Fibroblast of mammary gland (primary cell): ENCODE results near the gene OBSCN.

Experiments used
- DNase-seq: peaks from one replicate; pipeline ENCODE4 v3.0.0-alpha.2; 2010; ENCODE audit warnings: low read depth
- H3K4me3 ChIP-seq: 2 replicates; pipeline ENCODE4 v1.5.1; 2011; ENCODE audit warnings: low read depth, mild to moderate bottlenecking, low read length, moderate library complexity; ENCODE audit not compliant: control insufficient read depth
- CTCF ChIP-seq: conservative IDR thresholded peaks from 2 replicates; pipeline ENCODE4 v1.5.1; 2011; ENCODE audit warnings: low read depth, low read length, inconsistent platforms; ENCODE audit not compliant: control insufficient read depth, insufficient read depth

Gene OBSCN

GRCh38 chr1:228304766-228305395 lies 97.0 kb downstream of the OBSCN start:
- H3K4me3 ChIP-seq, result no peak overlapping the region
- TF ChIP-seq CTCF, result no peak
- DNase-seq, result no peak

DNA sequence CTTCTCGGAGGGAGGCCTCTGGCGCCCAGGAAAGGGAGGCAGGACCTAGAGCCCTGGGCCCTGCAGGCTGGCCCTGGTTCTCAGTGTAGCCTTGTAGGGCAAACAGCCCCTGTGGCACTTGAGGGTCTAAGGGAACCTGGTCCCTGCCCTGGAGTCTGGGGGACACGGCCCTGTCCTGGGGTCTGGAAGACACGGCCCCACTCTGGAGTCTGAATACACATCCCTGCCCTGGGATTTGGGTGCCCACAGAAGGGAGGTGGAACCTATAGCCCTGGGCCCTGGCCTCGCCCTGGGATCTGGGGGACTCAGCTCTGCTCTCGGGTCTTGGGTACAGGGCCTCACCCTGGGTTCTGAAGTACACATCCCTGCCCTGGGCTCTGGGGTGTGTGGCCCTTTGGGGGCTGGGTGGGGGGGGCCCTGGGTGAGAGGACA lies 97.9 kb downstream of the OBSCN start:
- no peak for TF ChIP-seq CTCF
- no peak for DNase-seq
- no peak overlapping the region for H3K4me3 ChIP-seq

GRCh38 chr1:228306275-228307217 lies 98.7 kb downstream of the OBSCN start:
- no peak for DNase-seq
- no peak for TF ChIP-seq CTCF
- H3K4me3 ChIP-seq, result no peak overlapping the region

DNA sequence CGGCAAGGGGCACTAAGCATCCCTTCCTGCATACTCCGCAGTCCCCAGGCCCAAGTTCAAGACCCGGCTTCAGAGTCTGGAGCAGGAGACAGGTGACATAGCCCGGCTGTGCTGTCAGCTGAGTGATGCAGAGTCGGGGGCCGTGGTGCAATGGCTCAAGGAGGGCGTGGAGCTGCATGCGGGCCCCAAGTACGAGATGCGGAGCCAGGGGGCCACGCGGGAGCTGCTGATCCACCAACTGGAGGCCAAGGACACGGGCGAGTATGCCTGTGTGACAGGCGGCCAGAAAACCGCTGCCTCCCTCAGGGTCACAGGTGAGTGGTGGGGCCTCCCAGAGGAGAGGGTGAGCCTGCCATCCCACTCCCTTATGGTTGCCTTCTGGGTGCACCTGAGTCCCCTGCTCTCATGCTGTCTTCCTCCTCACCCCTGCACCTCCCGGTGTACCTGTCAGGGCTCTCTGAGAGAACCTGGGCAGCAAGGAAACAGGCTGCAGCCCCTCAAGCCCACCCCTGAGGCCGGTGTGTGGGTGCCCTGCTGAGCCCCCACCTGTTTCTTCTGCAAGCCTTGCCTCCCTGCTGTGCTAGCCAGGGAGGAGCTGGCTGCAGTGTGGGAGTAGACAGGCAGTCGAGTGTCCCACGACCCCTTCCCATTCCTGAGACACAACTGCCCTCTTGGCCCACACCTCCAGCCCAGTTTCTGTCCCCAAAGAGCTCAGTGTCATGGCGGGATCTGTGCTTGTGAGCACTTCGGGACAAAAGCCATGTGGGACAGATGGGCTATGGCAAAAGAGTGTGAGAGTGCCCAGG lies 99.6 kb downstream of the OBSCN start:
- no peak overlapping the region for H3K4me3 ChIP-seq
- no peak for DNase-seq
- TF ChIP-seq CTCF, result no peak

- H3K4me3 ChIP-seq, result no peak overlapping the region
- no peak for TF ChIP-seq CTCF
- DNase-seq, result no peak
These were observed 100.3 kb downstream of the OBSCN start for GRCh38 chr1:228308085-228308601.

GRCh38 chr1:228308628-228309325 lies 100.9 kb downstream of the OBSCN start:
- no peak for TF ChIP-seq CTCF
- no peak for DNase-seq
- H3K4me3 ChIP-seq, result no peak overlapping the region
